GM12872 (cell line): ENCODE results near the gene DGCR2.
A peak's percentile ranks its signal among the peaks of the same experiment; 100 is the strongest.

Experiments
- CTCF ChIP-seq: IDR thresholded peaks from 3 replicates; pipeline ENCODE4 v1.5.1; 2011; ENCODE audit warnings: low read depth, mild to moderate bottlenecking, low read length, moderate library complexity; ENCODE audit not compliant: insufficient read depth

Gene DGCR2

GRCh38 chr22:19114984-19115552 lies 7.1 kb downstream of the DGCR2 start:
- no peak for TF ChIP-seq CTCF

- TF ChIP-seq CTCF: no peak
Measured at GRCh38 chr22:19113429-19113828, 8.8 kb downstream of the DGCR2 start.

- TF ChIP-seq CTCF: no peak
Measured at GRCh38 chr22:19111584-19111983, 10.6 kb downstream of the DGCR2 start.

GRCh38 chr22:19111140-19111539 lies 11.1 kb downstream of the DGCR2 start:
- TF ChIP-seq CTCF: peak; percentile 14; the same call in 1 of the 3 replicates

GRCh38 chr22:19110646-19111045 lies 11.6 kb downstream of the DGCR2 start:
- TF ChIP-seq CTCF: no peak

- TF ChIP-seq CTCF: no peak
Measured at GRCh38 chr22:19110064-19110458, 12.2 kb downstream of the DGCR2 start.

- no peak for TF ChIP-seq CTCF
Measured at GRCh38 chr22:19109198-19110063, 12.8 kb downstream of the DGCR2 start.
